Measurements from ENCODE around the gene FEZ2. TPM values are rescaled to one million over a fixed set of nuclear protein-coding genes. Genes with fewer than 3 reads are reported as not detected.

FEZ2 gene
- total RNA-seq, 1 donor from 2014 or later = 38.8 TPM

DNA sequence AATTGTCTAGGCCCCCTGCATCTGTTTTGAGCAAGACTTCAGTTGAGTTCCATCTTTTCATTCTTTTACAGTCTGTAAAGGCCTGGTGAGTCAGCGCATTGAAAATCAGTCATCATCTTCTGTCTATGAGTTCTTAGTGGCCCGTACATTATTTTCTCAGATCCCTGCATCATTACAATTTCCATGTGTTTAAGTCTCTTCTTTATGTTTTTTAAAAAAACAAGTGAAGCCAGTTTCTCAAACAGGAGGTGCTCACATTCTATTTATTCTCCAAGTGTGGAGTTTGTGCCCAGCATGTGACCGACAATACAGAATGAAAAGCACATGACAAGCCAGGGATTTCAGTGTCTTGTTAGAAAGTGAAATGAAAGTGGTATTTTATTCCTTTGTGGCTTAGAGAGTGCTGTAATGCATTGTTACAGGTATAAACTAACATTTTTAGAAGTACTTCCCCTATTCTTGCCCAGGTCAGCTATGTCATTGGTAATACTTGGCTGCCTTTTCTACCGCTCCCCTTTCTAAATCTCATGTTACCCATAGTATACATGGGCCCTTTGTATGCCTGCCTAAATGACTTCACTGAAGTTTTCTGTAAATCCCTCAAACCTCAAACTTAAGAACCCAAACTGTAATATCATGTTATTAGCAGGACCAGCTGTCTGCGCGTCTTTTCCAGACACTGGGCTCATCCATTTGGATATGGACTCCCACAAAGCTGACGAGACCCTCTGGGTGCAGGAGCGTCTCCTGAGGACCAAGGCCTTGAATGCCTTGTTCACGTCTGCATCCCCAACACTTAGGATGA is 67.6 kb downstream of the FEZ2 start:
- DNase-seq (ENCODE audit: low spot score) = no peak

DNA sequence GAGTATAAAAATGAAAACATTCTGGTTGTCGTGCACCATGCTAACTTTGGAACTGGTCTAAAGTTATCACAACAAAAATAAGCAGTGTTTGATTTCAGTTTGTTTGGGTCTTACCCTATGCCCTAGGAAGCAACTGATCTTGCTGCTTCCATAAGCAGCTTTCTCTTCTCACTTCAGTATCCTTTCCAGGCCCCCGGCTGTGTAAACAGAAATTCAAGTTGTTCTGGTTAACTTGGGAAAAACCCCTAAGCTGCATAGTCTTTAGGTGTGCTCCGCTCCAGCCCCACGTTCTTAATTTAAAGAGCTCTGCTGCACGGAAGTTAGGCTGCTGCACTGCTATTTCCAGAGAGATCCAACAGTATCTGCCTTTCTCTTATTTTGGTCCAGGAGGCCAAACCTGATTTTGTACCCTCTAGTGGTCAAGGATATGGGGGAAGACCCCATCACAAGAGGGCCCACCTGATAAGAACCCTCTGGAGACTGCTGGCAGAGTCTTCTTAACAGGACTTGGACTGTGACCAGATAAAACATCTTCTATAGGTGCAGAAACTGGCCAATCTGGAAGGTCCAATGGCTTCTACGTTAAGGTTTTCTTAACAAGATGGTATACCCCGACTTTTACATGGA is 69.1 kb downstream of the FEZ2 start:
- no peak for DNase-seq (ENCODE audit: low spot score)

DNA sequence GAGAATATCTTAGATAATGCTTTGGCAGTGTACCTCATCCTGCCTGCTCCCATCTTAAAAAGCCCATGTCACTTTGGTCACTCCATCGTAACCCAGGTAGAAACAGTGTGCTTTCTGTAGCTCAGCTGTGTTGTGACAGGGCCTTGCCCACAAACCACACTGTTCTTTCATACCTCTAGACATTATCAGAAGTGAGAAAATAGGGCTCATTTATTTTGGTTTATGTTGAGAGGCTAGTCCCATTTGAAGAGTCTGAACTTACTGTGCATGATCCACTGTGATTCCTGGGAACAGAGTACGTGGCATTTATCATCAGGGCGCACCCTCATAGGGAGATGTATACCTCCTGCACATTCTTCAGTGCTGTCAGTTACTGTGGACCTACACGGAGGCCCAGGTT is 69.7 kb downstream of the FEZ2 start:
- no peak for DNase-seq (ENCODE audit: low spot score)

DNA sequence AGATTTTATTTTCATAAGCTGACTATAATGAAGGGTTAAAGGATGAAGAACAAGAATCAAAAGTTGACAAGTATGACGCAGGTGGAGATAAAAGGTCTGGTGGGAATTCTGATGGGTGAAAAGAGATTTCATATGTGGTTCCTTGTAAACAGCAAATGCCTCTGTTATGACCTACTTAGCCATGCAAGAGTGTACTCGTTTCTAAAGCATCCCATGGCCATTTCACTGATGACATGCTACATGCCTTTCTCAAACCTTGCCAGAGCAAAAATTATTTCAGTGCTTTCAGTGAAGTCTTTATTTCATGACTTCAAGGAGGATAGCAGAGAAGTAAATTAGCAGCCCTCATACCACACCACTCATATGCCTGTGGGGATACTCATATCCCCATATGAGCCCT is 71.7 kb downstream of the FEZ2 start:
- no peak for DNase-seq (ENCODE audit: low spot score)

DNA sequence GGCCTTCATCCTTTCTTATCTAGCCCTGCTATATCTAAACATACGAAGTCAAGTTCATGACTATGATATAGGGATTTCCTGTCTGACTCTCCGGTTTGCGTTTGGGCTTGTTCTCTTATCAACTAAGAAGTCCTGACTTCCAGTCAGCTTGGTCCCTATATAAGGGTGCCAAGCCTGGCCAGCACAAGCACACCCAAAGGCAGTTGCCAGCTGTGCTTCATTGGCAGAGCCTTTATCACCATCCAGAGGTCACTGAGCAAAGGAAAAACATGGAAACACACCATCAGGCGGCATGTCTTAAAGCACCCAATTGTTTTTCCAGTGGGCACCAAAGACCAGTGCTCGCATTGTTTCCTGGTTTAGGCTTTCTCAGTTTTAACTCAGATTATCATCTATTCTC is 72.7 kb downstream of the FEZ2 start:
- DNase-seq (ENCODE audit: low spot score) = no peak

DNA sequence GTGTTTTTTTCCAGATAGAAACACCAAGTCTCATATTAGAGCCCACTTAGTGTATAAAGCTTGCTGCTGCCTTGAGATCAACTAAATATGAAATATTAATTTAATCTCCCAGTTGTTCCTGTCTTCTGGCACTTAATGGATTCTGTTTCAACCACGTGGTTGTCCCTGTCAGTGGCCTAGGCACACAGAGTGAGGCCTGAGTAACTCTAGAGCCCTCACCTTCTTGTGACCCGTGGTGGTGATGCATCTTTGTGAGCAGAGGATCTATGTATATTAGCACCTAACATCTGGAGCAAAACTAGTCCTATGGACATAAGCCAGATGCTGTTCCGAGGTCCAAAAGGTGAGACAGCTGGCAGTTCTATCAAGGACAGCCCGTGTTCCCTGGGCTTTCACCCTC is 74.8 kb downstream of the FEZ2 start:
- DNase-seq (ENCODE audit: low spot score) = no peak

DNA sequence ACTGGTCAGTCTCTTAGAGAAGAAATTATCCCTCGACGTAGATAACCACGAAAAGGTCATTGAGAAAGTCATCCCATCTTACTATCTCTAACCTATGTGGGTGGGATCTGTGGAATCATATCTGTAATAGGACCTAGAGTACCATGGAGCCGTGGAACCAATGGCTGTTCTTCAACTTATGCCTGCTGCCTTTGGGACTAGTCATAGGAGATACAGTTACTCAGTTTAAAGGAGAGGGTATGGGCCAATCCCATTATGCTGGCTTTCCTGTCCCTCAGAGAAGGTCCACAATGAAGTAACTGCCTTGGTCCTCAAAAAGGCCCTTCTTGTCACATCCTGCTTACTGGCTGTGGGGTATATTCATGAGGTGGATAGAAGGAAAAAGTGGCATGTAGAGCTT is 77.5 kb downstream of the FEZ2 start:
- no peak for DNase-seq (ENCODE audit: low spot score)

DNA sequence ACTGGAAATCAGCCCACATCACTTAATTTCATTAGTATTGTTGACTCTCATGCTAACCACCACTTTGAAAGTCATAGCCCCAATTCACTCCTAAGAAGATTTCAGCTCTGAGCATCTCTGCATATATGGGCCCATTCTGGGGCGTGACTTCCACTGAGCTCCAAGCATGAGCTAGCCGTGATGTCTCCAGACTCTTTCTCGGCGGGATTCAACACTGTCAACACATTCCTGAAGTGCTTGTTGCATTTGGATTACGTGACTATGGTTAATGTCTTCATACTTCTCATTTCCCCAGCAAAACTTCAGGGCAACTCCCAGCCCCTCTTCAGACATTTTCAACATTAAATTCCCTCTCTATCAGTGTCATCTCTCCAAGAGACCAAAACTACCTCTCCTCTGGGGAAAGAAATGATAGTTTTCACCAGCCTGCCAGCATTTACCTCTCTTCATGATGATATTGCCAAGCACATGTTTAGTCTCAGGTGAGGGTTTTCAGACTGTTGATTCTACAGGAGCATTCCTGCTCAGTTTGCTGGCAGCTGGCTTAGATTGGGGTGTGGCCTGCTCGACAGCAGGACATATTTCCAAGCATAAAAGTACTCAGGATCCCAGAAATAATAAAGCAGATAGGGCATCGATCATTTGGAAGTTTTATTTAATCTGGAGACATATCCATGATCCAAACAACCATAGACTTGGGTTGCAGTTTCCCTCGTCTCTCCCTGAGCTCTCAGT is 81.7 kb downstream of the FEZ2 start:
- no peak for DNase-seq (ENCODE audit: low spot score)

DNA sequence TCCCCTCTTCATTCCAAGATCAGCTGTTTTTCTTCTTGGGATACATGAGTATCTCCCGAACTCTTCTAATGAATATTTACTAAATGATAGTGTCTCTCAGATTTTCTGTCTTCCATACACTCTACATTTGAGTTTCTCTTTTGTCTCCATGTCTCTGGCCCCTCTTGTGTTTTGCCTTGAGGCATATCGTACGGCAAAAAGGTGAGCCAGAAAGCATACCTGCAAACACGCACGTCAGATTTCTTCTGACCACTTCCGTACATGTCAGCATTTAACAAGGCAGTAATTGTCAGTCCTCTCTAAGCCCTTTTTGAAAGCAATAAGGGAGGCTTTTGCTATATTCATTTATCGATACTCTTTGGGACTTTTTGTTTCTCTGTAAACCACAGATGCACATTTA is 82.4 kb downstream of the FEZ2 start:
- DNase-seq (ENCODE audit: low spot score) = no peak

DNA sequence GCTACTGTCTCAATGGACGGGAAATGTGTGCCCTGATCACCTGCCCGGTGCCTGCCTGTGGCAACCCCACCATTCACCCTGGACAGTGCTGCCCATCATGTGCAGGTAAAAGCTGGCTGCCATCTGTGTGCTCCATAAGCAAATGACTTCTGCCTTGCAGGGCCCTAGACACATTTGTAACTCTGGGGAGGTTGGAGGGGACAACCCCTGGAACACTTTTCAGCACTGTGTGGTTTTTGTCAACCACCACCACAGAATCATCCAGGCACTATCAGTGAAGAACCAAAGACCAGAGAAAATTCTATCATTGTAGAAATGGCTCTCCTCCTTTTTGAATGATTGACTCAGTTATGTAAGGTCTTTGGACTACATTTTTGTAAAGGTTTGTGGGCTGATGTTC is 84.3 kb downstream of the FEZ2 start:
- DNase-seq (ENCODE audit: low spot score) = no peak

DNA sequence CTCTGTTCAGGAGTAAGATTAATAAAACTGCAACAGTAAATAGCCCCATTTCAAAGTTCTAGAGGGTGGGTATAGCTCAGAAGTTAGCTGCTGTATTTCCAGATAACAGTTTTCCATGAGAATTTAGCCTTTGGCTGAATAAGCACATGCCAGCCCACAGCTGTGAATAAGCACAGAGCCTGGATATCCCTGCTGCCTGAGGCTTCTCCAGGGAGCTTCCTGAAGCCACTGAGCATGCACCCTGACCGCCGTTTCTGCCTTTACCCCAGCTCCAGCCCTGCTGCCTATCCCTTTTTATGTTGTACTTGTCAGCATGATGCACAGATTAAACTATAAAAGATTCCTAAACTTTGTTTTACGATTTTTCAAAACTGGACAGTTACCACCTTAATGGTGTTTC is 85.3 kb downstream of the FEZ2 start:
- no peak for DNase-seq (ENCODE audit: low spot score)

DNA sequence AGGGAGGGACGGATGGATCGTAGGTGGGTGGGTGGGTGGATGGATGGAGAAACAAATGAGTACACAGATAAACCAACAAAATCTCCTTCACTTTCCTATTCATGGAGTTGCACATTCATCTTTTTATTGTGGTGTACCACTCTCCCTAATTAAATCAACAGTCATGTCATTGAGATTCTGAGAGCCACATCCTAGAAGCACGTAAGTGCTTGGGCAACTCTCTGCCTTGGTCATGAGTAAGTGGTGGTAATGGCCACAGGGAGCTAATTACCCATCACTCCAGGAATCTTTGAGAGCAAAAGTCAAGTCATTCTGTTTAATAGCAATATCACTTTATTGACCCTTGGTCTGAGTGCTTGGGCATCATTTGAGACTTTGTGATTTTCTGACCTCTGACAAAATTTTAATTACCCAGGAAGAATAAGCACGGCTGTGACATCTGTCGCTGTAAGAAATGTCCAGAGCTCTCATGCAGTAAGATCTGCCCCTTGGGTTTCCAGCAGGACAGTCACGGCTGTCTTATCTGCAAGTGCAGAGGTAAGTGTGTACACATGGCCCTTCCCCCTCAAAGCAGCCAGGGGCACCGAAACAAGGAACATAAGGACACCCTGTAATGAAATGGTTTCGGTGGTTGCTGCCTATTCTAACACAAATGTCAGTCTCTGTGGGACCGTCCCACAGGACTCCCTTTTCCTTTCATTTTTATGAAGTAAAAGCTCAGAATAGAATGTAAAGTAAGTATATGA is 85.9 kb downstream of the FEZ2 start:
- DNase-seq (ENCODE audit: low spot score) = no peak

DNA sequence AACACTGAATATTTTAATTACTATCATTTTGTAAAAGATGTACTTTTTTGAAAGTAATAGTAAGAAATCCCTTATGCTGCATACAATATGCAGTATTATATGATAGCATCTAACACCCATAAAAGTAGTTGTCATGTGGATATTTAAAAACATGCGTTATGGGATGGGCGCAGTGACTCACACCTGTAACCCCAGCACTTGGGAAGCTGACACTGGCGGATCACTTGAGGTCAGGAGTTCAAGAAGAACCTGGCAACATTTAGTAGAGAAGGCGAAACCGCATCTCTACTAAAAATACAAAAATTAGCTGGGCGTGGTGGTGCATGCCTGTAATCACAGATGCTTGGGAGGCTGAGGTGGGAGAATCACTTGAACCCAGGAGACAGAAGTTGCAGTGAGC is 88.9 kb downstream of the FEZ2 start:
- DNase-seq (ENCODE audit: low spot score) = no peak

DNA sequence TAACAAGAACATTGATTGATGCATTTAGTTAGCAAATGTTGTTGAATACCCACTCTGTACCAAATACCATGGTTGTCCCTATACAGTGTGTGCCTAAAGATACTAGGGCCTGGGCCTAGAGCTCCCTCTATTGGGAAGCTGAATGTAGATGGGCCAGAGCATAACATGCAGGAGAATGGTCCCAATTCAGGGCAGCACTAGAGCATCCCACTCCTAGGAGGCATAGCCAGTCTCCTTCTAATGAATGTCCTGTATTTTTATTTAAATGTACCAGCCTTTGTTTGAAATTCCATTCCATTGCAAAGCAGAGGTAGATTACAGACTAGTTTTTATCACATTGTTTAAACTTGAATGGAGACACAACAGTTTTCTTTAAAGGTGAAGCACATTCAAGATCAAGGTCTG is 90.6 kb downstream of the FEZ2 start:
- DNase-seq (ENCODE audit: low spot score) = peak; percentile 47

Other genes starting within 250 kb of the FEZ2 start
- 153 TPM for gene CRIM1, start 242.4 kb downstream of the FEZ2 start, total RNA-seq
- 1.5 TPM for gene VIT, start 98.5 kb upstream of the FEZ2 start, total RNA-seq

All from mucosa of gallbladder (tissue), 1 donor.